ENCODE results near the gene SIM2.

The SIM2 gene

DNA sequence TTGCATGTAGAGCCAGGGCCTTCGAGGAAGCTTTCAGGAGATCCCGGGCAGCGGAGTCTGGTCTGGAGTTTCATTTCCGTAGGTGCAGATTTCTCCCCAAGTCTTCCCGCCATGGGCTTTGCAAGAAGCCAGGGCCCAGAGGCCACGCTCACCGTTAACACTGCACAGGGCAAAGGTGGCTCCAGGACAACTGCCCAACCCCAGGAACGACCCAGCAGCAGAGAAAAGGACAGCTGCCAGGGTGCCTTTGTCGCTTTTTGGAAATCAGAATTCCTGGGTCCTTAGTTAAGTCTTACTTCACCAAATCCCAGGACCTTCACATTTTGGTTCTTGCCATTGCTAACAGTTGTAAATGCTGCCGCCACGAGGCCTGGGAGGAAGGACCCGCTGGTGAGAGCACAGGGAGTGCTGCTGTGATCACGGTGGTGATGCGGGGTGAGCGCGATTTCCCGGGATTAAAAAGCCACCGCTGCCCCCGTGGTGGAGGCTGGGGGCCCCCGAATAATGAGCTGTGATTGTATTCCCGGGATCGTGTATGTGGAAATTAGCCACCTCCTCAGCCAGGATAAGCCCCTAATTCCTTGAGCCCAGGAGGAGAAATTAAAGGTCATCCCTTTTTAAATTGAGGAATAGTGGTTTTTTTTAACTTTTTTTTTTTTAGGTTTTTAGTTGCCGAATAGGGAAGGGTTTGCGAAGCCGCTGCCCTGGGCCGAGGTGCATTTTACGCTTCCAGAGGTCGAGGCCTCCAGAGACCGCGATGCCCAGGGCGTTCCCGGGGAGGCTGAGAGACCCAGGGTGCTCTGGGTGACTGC is 8.2 kb downstream of the SIM2 start:
- DNase-seq (ENCODE audit: low spot score), result peak; percentile 30
- TF ChIP-seq, protein P1, sequence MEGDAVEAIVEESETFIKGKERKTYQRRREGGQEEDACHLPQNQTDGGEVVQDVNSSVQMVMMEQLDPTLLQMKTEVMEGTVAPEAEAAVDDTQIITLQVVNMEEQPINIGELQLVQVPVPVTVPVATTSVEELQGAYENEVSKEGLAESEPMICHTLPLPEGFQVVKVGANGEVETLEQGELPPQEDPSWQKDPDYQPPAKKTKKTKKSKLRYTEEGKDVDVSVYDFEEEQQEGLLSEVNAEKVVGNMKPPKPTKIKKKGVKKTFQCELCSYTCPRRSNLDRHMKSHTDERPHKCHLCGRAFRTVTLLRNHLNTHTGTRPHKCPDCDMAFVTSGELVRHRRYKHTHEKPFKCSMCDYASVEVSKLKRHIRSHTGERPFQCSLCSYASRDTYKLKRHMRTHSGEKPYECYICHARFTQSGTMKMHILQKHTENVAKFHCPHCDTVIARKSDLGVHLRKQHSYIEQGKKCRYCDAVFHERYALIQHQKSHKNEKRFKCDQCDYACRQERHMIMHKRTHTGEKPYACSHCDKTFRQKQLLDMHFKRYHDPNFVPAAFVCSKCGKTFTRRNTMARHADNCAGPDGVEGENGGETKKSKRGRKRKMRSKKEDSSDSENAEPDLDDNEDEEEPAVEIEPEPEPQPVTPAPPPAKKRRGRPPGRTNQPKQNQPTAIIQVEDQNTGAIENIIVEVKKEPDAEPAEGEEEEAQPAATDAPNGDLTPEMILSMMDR (IDR thresholded peaks at IDR 0.05; ENCODE audit: extremely low read depth, insufficient read depth, missing control alignments), result no peak
- in situ Hi-C loops (cut with MboI; ENCODE audit: low pct_unique_long_range_greater_than_20kb, low sequenced_read_pairs, unreplicated experiment), result no loop called here

DNA sequence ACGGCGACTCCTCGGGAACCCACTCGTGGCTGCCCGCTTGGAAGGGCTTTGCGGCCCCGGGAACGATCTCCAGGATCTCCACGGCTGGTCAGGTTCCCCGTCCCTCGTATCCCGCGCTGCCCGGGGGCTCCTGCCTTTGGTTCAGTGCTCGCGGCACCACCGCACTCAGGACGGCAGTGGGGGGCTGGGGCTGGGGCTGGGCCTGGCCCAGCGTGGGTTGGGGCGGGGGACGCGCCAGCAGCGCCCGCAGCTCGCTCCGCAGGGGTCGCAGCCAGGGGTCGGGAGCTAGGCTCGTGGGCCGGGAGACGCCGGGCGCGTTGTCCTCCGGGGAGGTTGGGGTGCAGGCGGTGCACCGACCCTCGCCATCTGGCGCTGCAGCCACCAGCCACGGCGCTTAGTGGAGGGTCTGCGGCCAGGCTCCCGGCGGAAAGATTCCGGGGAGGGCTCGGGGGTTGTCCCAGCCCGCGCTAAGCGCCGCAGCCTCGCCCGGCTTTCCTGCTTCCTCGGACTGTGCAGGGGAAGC is 8.9 kb downstream of the SIM2 start:
- TF ChIP-seq, protein P1 (IDR thresholded peaks at IDR 0.05; ENCODE audit: extremely low read depth, insufficient read depth, missing control alignments), result no peak
- in situ Hi-C loops (cut with MboI; ENCODE audit: low pct_unique_long_range_greater_than_20kb, low sequenced_read_pairs, unreplicated experiment), result no loop called here
- peak; percentile 21 for DNase-seq (ENCODE audit: low spot score)

DNA sequence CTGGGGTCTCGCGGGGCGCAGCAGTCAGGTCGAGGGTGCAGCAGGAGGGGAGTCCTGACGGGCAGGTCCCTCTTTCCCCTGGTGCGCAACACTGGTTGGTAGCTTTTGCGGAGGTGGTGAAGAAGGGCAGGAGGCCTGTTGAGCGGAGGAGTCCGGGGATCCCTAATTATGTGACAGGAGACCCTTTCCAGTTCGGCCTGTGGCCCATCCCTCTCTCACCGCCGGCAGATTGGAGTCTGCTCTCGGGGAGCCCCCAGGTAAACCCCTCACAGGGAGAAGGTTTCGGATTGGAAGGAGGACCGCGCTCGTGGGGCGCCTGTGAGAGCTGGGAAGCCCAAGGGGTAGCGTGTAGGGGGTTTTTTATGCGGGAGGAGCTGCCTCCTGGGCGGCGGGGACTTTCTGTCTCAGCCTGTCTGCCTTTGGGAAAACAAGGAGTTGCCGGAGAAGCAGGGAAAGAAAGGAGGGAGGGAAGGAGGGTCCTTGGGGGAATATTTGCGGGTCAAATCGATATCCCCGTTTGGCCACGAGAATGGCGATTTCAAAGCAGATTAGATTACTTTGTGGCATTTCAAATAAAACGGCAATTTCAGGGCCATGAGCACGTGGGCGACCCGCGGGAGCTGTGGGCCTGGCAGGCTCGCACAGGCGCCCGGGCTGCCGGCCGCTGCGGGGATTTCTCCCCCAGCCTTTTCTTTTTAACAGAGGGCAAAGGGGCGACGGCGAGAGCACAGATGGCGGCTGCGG is 9.5 kb downstream of the SIM2 start:
- in situ Hi-C loops (cut with MboI; ENCODE audit: low pct_unique_long_range_greater_than_20kb, low sequenced_read_pairs, unreplicated experiment), result no loop called here
- TF ChIP-seq, protein P1 (IDR thresholded peaks at IDR 0.05; ENCODE audit: extremely low read depth, insufficient read depth, missing control alignments), result no peak
- peak; percentile 40 for DNase-seq (ENCODE audit: low spot score)

DNA sequence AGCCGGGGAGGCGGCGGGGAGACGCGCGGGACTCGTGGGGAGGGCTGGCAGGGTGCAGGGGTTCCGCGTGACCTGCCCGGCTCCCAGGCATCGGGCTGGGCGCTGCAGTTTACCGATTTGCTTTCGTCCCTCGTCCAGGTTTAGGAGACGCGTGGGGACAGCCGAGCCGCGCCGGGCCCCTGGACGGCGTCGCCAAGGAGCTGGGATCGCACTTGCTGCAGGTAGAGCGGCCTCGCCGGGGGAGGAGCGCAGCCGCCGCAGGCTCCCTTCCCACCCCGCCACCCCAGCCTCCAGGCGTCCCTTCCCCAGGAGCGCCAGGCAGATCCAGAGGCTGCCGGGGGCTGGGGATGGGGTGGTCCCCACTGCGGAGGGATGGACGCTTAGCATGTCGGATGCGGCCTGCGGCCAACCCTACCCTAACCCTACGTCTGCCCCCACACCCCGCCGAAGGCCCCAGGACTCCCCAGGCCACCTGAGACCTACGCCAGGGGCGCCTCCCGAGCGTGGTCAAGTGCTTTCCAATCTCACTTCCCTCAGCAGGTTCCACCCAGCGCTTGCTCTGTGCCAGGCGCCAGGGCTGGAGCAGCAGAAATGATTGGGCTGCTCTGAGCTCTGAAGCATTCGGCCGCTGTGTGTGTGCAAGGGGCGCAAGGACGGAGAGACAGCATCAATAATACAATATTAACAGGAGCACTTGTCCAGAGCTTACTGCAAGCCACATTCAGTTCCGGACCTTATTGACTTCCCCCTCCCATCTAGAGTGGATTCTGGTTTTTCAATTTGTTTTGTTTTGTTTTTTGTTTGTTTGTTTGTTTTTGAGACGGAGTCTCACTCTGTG is 10.3 kb downstream of the SIM2 start:
- in situ Hi-C loops (cut with MboI; ENCODE audit: low pct_unique_long_range_greater_than_20kb, low sequenced_read_pairs, unreplicated experiment), result no loop called here
- DNase-seq (ENCODE audit: low spot score), result peak; percentile 57
- TF ChIP-seq, protein P1 (IDR thresholded peaks at IDR 0.05; ENCODE audit: extremely low read depth, insufficient read depth, missing control alignments), result no peak

DNA sequence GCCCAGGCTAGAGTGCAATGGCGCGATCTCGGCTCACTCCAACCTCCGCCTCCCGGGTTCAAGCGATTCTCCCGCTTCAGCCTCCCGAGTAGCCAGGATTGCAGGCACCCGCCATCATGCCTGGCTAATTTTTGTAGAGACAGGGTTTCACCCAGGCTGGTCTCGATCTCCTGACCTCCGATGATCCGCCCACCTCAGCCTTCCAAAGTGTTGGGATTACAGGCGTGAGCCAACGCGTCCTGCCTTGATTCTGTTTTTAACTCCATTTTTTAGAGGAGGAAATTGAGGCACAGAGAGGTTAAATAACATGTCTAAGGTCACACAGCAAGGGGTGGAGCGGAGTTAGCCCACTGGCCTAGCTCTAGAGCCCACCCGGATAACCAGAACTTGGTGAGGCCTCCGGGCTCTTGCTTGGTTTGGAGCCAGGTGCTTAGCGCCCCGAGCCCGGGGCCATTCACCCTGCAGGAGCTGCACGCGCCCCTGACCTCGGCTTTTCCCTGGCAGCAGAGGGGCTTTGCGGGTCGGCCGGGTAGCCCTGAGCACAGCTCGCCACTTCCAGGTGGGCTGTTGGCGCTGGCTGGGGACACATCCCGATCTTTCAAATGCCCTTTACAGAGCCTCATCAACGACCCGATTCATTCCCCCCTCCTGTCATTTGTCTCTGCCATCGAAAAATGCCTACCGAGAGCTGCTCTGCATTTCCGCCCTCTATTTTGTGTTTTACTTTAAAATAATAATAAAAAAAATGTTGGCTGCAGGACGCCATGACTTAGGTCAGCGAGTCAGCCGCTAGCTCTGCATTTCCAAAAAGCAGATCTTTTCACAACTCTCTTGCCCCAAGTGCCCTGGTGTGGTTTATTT is 11.2 kb downstream of the SIM2 start:
- in situ Hi-C loops (cut with MboI; ENCODE audit: low pct_unique_long_range_greater_than_20kb, low sequenced_read_pairs, unreplicated experiment), result no loop called here
- DNase-seq (ENCODE audit: low spot score), result no peak
- TF ChIP-seq, protein P1 (IDR thresholded peaks at IDR 0.05; ENCODE audit: extremely low read depth, insufficient read depth, missing control alignments), result no peak
